A549 (cell line): ENCODE results near the gene NXN. TPM values are rescaled to one million over a fixed set of nuclear protein-coding genes. Genes with fewer than 3 reads are reported as not detected.

ENCODE experiments used
- ATAC-seq, 2 experiments: fragments of 200-7000 bp in 1 of 2; fragments of >200 bp in 1 of 2; cut with Nextera tagmentation in 1 of 2; cut with Tn5 transposase in 1 of 2; 3 replicates each; pipeline versions ENCODE4 v1.8.0 to v1.9.1; 2018 to 2020; ENCODE audit warnings: mild to moderate bottlenecking in 1 of 2, moderate library complexity in 1 of 2
- CTCF ChIA-PET: fragments of 300-600 bp; sonication (Branson Sonifier 250); formaldehyde crosslinking; extraction: SDS; loops from one replicate; lab custom pipeline; 2021; ENCODE audit warnings: antibody characterized with exemption, inconsistent platforms; lab: Yijun Ruan, JAX
- POLR2A ChIA-PET: fragments of 350-600 bp; formaldehyde crosslinking; extraction: SDS; loops from one replicate; lab custom pipeline; 2021; ENCODE audit warnings: antibody characterized with exemption, inconsistent platforms; lab: Yijun Ruan, JAX
- DNase-seq, 2 experiments: peaks; one replicate each; pipeline versions ENCODE4 v3.0.0 to v3.0.0-alpha.2; 2011 to 2016; ENCODE audit warnings: low read depth in 1 of 2, low spot score in 1 of 2
- FAIRE-seq: peaks from 2 replicates; lab custom pipeline; 2011; peaks lifted over from hg19 to GRCh38; lab: Jason Lieb, UNC
- H3K27ac ChIP-seq, 2 experiments: fragments of >200 bp; sonication (Bioruptor Twin); formaldehyde crosslinking; 3 replicates each; pipeline ENCODE4 v1.5.1; 2016 to 2017
- H3K4me1 ChIP-seq: fragments of >200 bp; sonication (Bioruptor Twin); formaldehyde crosslinking; 3 replicates; pipeline ENCODE4 v1.6.1; 2016
- H3K4me2 ChIP-seq: fragments of >200 bp; sonication (Bioruptor Twin); formaldehyde crosslinking; 3 replicates; pipeline ENCODE4 v1.6.1; 2016
- H3K4me3 ChIP-seq: fragments of >200 bp; sonication (Bioruptor Twin); formaldehyde crosslinking; 3 replicates; pipeline ENCODE4 v1.5.1; 2016
- H3K9me3 ChIP-seq: fragments of >200 bp; sonication (Bioruptor Twin); formaldehyde crosslinking; 3 replicates; pipeline ENCODE4 v1.6.1; 2016
- ATOH8 ChIP-seq: fragments of 250-450 bp; sonication (Bioruptor Pico); IDR thresholded peaks from 2 replicates; pipeline ENCODE4 v1.5.0; 2020; ENCODE audit warnings: low read depth, mild to moderate bottlenecking, moderate library complexity
- CBX2 ChIP-seq: fragments of 200-600 bp; sonication (generic); IDR thresholded peaks from 2 replicates; pipeline ENCODE4 v1.6.1; 2016; ENCODE audit warnings: low read depth, mild to moderate bottlenecking, borderline replicate concordance
- CEBPB ChIP-seq, 2 experiments: fragments of >200 bp in 1 of 2; sonication (Bioruptor Twin) in 1 of 2; formaldehyde crosslinking in 1 of 2; IDR thresholded peaks; 2 replicates each; pipeline ENCODE4 v1.6.1; 2012 to 2016
- CHD2 ChIP-seq: fragments of 150-350 bp; IDR thresholded peaks from 2 replicates; pipeline ENCODE4 v1.6.1; 2014; ENCODE audit warnings: low read length; ENCODE audit not compliant: partially characterized antibody
- CTCF ChIP-seq: fragments of >200 bp; sonication (Bioruptor Twin); formaldehyde crosslinking; IDR thresholded peaks from 3 replicates; pipeline ENCODE4 v1.5.1; 2016
- EHF ChIP-seq: fragments of 250-450 bp; sonication (Bioruptor Pico); IDR thresholded peaks from 2 replicates; pipeline ENCODE4 v1.5.0; 2020; ENCODE audit warnings: mild to moderate bottlenecking
- FOSB ChIP-seq: fragments of 250-450 bp; sonication (Bioruptor Pico); IDR thresholded peaks from 2 replicates; pipeline ENCODE4 v1.5.0; 2020; ENCODE audit warnings: mild to moderate bottlenecking, moderate library complexity
- GATA3 ChIP-seq: IDR thresholded peaks from 2 replicates; pipeline ENCODE4 v1.6.1; 2012; ENCODE audit warnings: borderline replicate concordance
- HEYL ChIP-seq: fragments of 250-450 bp; sonication (Bioruptor Pico); IDR thresholded peaks from 2 replicates; pipeline ENCODE4 v1.8.0; 2021; ENCODE audit warnings: mild to moderate bottlenecking, moderate library complexity
- JUN ChIP-seq, 2 experiments: fragments of >200 bp; sonication (Bioruptor Twin); formaldehyde crosslinking; IDR thresholded peaks; 2 replicates in 1 of 2; 3 replicates in 1 of 2; pipeline ENCODE4 v1.6.1; 2016 to 2017
- MAFK ChIP-seq: fragments of 450-650 bp; IDR thresholded peaks from 2 replicates; pipeline ENCODE4 v1.6.1; 2014; ENCODE audit not compliant: partially characterized antibody
- MAX ChIP-seq: IDR thresholded peaks from 2 replicates; pipeline ENCODE4 v1.6.1; 2012
- NPAS2 ChIP-seq: fragments of 250-450 bp; sonication (Bioruptor Pico); IDR thresholded peaks from 2 replicates; pipeline ENCODE4 v1.8.0; 2022; ENCODE audit warnings: mild to moderate bottlenecking, moderate library complexity, borderline replicate concordance
- NR3C1 ChIP-seq: fragments of >200 bp; sonication (Bioruptor Twin); formaldehyde crosslinking; IDR thresholded peaks from 3 replicates; pipeline ENCODE4 v1.6.1; 2017
- PHF8 ChIP-seq: fragments of 200-600 bp; sonication (generic); IDR thresholded peaks from 2 replicates; pipeline ENCODE4 v1.6.1; 2016; ENCODE audit warnings: low read depth, mild to moderate bottlenecking, antibody characterized with exemption, moderate library complexity, borderline replicate concordance
- RARB ChIP-seq: fragments of 250-450 bp; sonication (Bioruptor Pico); IDR thresholded peaks from 2 replicates; pipeline ENCODE4 v1.8.0; 2021; ENCODE audit warnings: mild to moderate bottlenecking, moderate library complexity
- RFX5 ChIP-seq: fragments of 450-650 bp; IDR thresholded peaks from 2 replicates; pipeline ENCODE4 v1.7.1; 2014; ENCODE audit warnings: antibody characterized with exemption, mild to moderate bottlenecking, moderate library complexity
- SMC3 ChIP-seq: fragments of >200 bp; sonication (Bioruptor Twin); formaldehyde crosslinking; IDR thresholded peaks from 3 replicates; pipeline ENCODE4 v1.6.1; 2018; ENCODE audit warnings: inconsistent platforms
- SREBF2 ChIP-seq: fragments of 450-650 bp; IDR thresholded peaks from 2 replicates; pipeline ENCODE4 v1.6.1; 2014; ENCODE audit warnings: mild to moderate bottlenecking, moderate library complexity
- TFCP2L1 ChIP-seq: fragments of 250-450 bp; sonication (Bioruptor Pico); IDR thresholded peaks from 2 replicates; pipeline ENCODE4 v1.5.0; 2021; ENCODE audit warnings: mild to moderate bottlenecking
- ZFP36 ChIP-seq: fragments of 450-650 bp; IDR thresholded peaks from 2 replicates; pipeline ENCODE4 v1.6.1; 2014; ENCODE audit warnings: borderline replicate concordance; ENCODE audit not compliant: partially characterized antibody
- WGBS: methylation state at CpG from one replicate; pipeline ENCODE4 v1.1.6; 2017; ENCODE audit errors: missing lambda C conversion rate; 5-methylcytosine and 5-hydroxymethylcytosine counted together
- polyA plus RNA-seq, 4 experiments: library from polyadenylated mRNA; depleted of rRNA in 3 of 4; stranded (reverse); fragments of >200 nt; fragmentation: RNase III in 1 of 4; extraction: RNeasy Plus Mini Kit Qiagen cat#74134 plus additional on column Dnase treatment in 1 of 4; gene quantifications; 2 replicates in 3 of 4; 3 replicates in 1 of 4; pipeline ENCODE4 v1.2.3, GENCODE V29; 2011 to 2017
- TF ChIP-seq, protein P1 (sequence below): IDR thresholded peaks from 2 replicates; pipeline ENCODE4 v1.6.1; 2012; ENCODE audit warnings: low read depth, borderline replicate concordance

Gene NXN
- polyA plus RNA-seq, 2 of the 4 experiments (the other 2 are of a cell fraction) = 24.6 to 31.1 TPM

GRCh38 chr17:846901-847843 lies 132.4 kb downstream of the NXN start (continued):
- no peak for TF ChIP-seq ATOH8 (CRISPR knock-in tag)
- TF ChIP-seq EHF (CRISPR knock-in tag) = no peak
- TF ChIP-seq NPAS2 (CRISPR knock-in tag) = no peak
- no peak for TF ChIP-seq PHF8
- TF ChIP-seq SMC3 = no peak
- TF ChIP-seq ZFP36 = no peak
- TF ChIP-seq HEYL (CRISPR knock-in tag) = no peak
- no peak for TF ChIP-seq FOSB (CRISPR knock-in tag)
- TF ChIP-seq, all 56 proteins: peak for 0

GRCh38 chr17:841313-841712 lies 138.3 kb downstream of the NXN start:
- TF ChIP-seq PHF8 (no peak), ATOH8 (CRISPR knock-in tag) (no peak), RFX5 (no peak), NR3C1 (no peak), MAFK (no peak), TFCP2L1 (CRISPR knock-in tag) (no peak), GATA3 (no peak), CEBPB (IDR thresholded peaks at IDR 0.05) (no peak), CTCF (no peak), JUN (IDR thresholded peaks at IDR 0.05) (no peak), CHD2 (no peak), SREBF2 (no peak), RARB (no peak), EHF (CRISPR knock-in tag) (no peak), MAX (no peak), CBX2 (no peak)
- TF ChIP-seq, protein P1, sequence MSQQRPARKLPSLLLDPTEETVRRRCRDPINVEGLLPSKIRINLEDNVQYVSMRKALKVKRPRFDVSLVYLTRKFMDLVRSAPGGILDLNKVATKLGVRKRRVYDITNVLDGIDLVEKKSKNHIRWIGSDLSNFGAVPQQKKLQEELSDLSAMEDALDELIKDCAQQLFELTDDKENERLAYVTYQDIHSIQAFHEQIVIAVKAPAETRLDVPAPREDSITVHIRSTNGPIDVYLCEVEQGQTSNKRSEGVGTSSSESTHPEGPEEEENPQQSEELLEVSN = no peak
- Histone ChIP-seq H3K4me3 (no peak overlapping the region), H3K27ac (no peak overlapping the region), H3K9me3 (no peaks in the 10 kb centered on the region), H3K4me1 (no peaks in the 10 kb centered on the region), H3K4me2 (no peak overlapping the region)
- POLR2A ChIA-PET = no interaction called here
- no peak for FAIRE-seq
- CTCF ChIA-PET = no interaction called here
- WGBS = 75% methylated on average over 24 of the region's 33 CpGs
- ATAC-seq = peak in 1 of 2 experiments; percentile 59; a peak in 1 of 6 replicates
- no peak for DNase-seq
